ENCODE data around the gene LSM2.
A peak's percentile ranks its signal among the peaks of the same experiment; 100 is the strongest.

The LSM2 gene

DNA sequence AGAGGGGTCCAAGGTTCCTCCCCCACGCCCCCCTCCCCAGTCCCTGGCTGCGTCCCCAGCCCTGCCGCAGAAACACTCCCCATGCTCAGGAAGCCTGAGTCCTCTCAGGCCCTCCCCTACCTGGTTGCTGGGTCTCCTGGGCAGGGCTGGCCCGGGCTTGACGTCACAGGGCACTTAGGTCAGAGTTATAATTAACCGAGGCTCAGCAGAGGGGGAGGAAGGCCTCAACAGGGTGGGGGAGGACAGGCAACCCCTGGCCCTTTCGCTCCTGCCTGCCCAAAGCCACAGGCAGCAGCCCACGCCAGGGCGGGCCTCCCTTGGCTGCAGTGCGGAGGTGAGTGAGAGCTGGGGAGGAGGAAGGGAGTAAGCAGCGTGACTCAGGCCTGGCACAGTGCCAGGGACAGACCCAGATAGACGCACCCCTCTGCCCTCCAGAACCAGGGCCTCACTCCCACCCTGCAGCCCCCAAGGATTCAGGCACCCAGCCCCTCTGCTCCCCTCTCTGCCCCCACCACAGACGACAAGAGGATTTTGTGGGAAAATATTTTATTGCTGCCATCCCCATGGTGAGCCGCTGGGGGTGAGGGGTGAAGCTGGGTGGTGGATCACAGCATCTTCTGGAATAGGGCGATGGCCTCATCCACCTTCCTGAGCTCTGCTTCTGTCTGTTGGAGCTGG, 29.6 kb downstream of the LSM2 start, which contains the start of gene VWA7:
VWA7 (minus strand) TSS at position 340 of the 678 bp plus-strand sequence. CDS start 549 bp downstream, outside the sequence.
- Histone ChIP-seq H3K9me3 (replicated peaks; ENCODE audit: insufficient read depth, low read length) (no peaks in the 10 kb centered on the region), H3F3A (ENCODE audit: insufficient read depth, low read length) (peaks cover 33% of the 10 kb centered on the region), H3K4me1 (ENCODE audit: low read length) (peaks cover 30% of the 10 kb centered on the region), H3K4me3 (ENCODE audit: low read length) (peak within 1 kb of the TSS; percentile 59), H3K36me3 (replicated peaks; ENCODE audit: insufficient read depth, low read length) (0 out of 2 replicates have a peak, but pooled peaks cover 8% of the 10 kb centered on the region), H3K27ac (ENCODE audit: low read length) (peak within 1 kb of the TSS; percentile 96), H3K9me2 (replicated peaks; ENCODE audit: insufficient read depth, low read length) (no peaks in the 10 kb centered on the region), H3K9ac (ENCODE audit: low read length) (peak within 1 kb of the TSS; percentile 93), H3K27me3 (replicated peaks; ENCODE audit: insufficient read depth, low read length) (no peaks in the 10 kb centered on the region), H3K4me2 (ENCODE audit: low read depth, low read length) (peak within 1 kb of the TSS; percentile 99), H4K20me1 (ENCODE audit: insufficient read depth, low read length) (no peaks in the 10 kb centered on the region), H2AFZ (ENCODE audit: low read length) (peak within 1 kb of the TSS; percentile 32; the same call in 1 of the 2 replicates), H3K79me2 (ENCODE audit: low read length) (peaks cover 32% of the 10 kb centered on the region)
- DNase-seq = peak; percentile 96
- no peak for TF ChIP-seq EZH2 (optimal IDR thresholded peaks at IDR 0.05; ENCODE audit: low read depth, low read length)
- no peak for TF ChIP-seq EZH2phosphoT487 (IDR thresholded peaks at IDR 0.05; ENCODE audit: low read length)
- TF ChIP-seq, protein P1, sequence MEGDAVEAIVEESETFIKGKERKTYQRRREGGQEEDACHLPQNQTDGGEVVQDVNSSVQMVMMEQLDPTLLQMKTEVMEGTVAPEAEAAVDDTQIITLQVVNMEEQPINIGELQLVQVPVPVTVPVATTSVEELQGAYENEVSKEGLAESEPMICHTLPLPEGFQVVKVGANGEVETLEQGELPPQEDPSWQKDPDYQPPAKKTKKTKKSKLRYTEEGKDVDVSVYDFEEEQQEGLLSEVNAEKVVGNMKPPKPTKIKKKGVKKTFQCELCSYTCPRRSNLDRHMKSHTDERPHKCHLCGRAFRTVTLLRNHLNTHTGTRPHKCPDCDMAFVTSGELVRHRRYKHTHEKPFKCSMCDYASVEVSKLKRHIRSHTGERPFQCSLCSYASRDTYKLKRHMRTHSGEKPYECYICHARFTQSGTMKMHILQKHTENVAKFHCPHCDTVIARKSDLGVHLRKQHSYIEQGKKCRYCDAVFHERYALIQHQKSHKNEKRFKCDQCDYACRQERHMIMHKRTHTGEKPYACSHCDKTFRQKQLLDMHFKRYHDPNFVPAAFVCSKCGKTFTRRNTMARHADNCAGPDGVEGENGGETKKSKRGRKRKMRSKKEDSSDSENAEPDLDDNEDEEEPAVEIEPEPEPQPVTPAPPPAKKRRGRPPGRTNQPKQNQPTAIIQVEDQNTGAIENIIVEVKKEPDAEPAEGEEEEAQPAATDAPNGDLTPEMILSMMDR (IDR thresholded peaks at IDR 0.05; ENCODE audit: low read length) = no peak

DNA sequence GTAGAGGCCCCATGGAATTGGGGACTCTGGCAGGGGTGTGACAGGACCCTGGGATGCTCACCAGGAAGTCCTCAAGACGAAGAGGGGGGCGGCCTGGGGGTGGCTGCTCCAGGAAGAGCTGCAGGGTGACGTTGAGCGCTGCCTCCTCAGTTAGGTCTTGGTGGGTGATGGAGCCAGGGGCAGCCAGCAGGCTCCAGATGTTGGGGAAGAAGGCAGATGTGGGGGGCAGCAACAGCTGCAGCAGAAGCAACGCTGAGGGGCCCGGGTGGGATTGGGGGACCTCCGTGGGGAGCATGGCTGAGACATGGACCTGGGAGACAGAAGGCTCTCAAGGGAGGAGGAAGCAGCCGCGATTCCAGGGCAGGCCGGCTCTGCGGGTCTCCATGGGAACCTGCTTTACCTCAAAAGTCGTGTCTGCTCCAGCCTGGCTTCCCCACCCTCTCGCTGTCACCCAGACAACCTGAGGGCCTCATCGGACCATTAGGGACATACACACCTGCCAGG, 30.2 kb downstream of the LSM2 start:
- TF ChIP-seq, protein P1 (IDR thresholded peaks at IDR 0.05; ENCODE audit: low read length) = no peak
- peak overlapping the region; percentile 96 for H3K27ac ChIP-seq (ENCODE audit: low read length)
- H3K9me2 ChIP-seq (replicated peaks; ENCODE audit: insufficient read depth, low read length) = no peaks in the 10 kb centered on the region
- no peak for DNase-seq
- H3K4me3 ChIP-seq (ENCODE audit: low read length) = peak overlapping the region; percentile 59
- no peaks in the 10 kb centered on the region for H4K20me1 ChIP-seq (ENCODE audit: insufficient read depth, low read length)
- peak overlapping the region; percentile 99 for H3K4me2 ChIP-seq (ENCODE audit: low read depth, low read length)
- H3F3A ChIP-seq (ENCODE audit: insufficient read depth, low read length) = peaks cover 33% of the 10 kb centered on the region
- 0 out of 2 replicates have a peak, but pooled peaks cover 3% of the 10 kb centered on the region for H3K36me3 ChIP-seq (replicated peaks; ENCODE audit: insufficient read depth, low read length)
- H3K27me3 ChIP-seq (replicated peaks; ENCODE audit: insufficient read depth, low read length) = no peaks in the 10 kb centered on the region
- H3K79me2 ChIP-seq (ENCODE audit: low read length) = peaks cover 27% of the 10 kb centered on the region
- no peaks in the 10 kb centered on the region for H3K9me3 ChIP-seq (replicated peaks; ENCODE audit: insufficient read depth, low read length)
- H3K4me1 ChIP-seq (ENCODE audit: low read length) = peaks cover 30% of the 10 kb centered on the region
- peak overlapping the region; percentile 93 for H3K9ac ChIP-seq (ENCODE audit: low read length)
- H2AFZ ChIP-seq (ENCODE audit: low read length) = peak overlapping the region; percentile 32; the same call in 1 of the 2 replicates

DNA sequence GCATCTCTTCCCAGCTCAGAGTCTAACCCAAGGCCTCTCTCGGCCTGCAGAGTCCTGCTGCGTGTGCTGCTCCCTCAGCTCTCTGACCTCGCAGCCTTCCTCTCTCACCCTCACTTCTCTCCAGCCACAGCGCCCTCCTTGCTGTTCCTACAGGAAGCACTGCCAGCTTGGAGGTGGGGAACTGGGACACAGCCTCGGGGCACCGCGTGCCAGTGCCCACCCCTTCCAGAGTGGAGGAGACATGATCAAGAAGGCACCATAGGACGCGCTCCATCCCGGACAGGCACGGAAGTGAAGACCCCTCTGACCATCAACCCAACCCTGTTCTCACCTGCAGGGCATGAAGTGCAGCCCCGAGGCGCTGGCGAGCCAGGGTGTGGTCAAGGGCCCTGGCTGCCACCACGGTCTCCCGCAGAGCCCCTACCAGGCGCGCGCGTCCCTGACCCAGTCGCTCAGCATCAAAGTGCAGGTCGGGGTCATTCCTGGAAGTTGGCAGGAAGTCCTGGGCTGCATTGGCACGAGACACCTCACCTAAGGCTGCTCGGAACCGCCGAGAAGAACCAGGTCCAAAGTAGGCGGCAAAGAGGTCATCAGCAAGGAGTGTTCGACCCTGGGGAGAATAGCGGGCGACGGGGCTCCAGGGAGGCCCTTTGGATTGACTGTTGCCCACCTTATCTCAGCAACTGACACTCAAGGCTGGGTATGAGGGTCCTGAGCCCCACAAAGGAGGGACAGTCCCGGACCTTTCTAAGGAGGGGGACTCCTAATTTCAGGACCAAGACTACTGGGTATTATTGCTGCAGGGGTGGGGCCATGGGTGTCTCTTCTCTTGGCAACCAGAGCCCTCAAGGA, 30.9 kb downstream of the LSM2 start:
- H3K27ac ChIP-seq (ENCODE audit: low read length) = peak overlapping the region; percentile 96
- H4K20me1 ChIP-seq (ENCODE audit: insufficient read depth, low read length) = no peaks in the 10 kb centered on the region
- H3K9me3 ChIP-seq (replicated peaks; ENCODE audit: insufficient read depth, low read length) = no peaks in the 10 kb centered on the region
- no peaks in the 10 kb centered on the region for H3K9me2 ChIP-seq (replicated peaks; ENCODE audit: insufficient read depth, low read length)
- H3K9ac ChIP-seq (ENCODE audit: low read length) = peak overlapping the region; percentile 93
- peak overlapping the region; percentile 99 for H3K4me2 ChIP-seq (ENCODE audit: low read depth, low read length)
- H3K79me2 ChIP-seq (ENCODE audit: low read length) = peaks cover 20% of the 10 kb centered on the region
- 0 out of 2 replicates have a peak, but pooled peaks cover 3% of the 10 kb centered on the region for H3K36me3 ChIP-seq (replicated peaks; ENCODE audit: insufficient read depth, low read length)
- H3K4me3 ChIP-seq (ENCODE audit: low read length) = peak overlapping the region; percentile 59
- H3F3A ChIP-seq (ENCODE audit: insufficient read depth, low read length) = peaks cover 36% of the 10 kb centered on the region
- no peaks in the 10 kb centered on the region for H3K27me3 ChIP-seq (replicated peaks; ENCODE audit: insufficient read depth, low read length)
- TF ChIP-seq EZH2phosphoT487 (IDR thresholded peaks at IDR 0.05; ENCODE audit: low read length) = no peak
- TF ChIP-seq EZH2 (optimal IDR thresholded peaks at IDR 0.05; ENCODE audit: low read depth, low read length) = no peak
- TF ChIP-seq, protein P1 (IDR thresholded peaks at IDR 0.05; ENCODE audit: low read length) = no peak
- H3K4me1 ChIP-seq (ENCODE audit: low read length) = peaks cover 30% of the 10 kb centered on the region
- no peak for DNase-seq
- H2AFZ ChIP-seq (ENCODE audit: low read length) = no peak overlapping the region; the same call in 1 of the 2 replicates
